OCI-LY3 (cell line): Measurements from ENCODE around the gene P2RY8.
A peak's percentile ranks its signal among the peaks of the same experiment; 100 is the strongest.
"Not testable (repeated sequence)": the region's sequence is repeated elsewhere in the genome, so short reads cannot be mapped to it uniquely, and the experiment has no call there.

ENCODE experiments used
- H2AFZ ChIP-seq: fragments of 200-600, 300-600 bp; shearing (Covaris generic); 2 replicates; pipeline ENCODE4 v1.6.0; 2014; ENCODE audit warnings: antibody characterized with exemption, low read depth, low read length
- H3K27ac ChIP-seq: fragments of 200-600, 300-600 bp; sonication (generic); 2 replicates; pipeline ENCODE4 v1.5.1; 2014; ENCODE audit warnings: mild to moderate bottlenecking, low read length, moderate library complexity, mixed read lengths
- H3K27me3 ChIP-seq: fragments of 200-600, 300-600 bp; sonication (generic); 2 replicates; pipeline ENCODE4 v1.6.1; 2014; ENCODE audit warnings: low read depth, low read length, mixed read lengths
- H3K36me3 ChIP-seq: fragments of 200-600, 300-600 bp; sonication (generic); replicated peaks from 2 replicates; pipeline ENCODE3; 2014; ENCODE audit warnings: low read depth, low read length, mixed read lengths
- H3K4me1 ChIP-seq: fragments of 300-600, 200-600 bp; sonication (generic); 2 replicates; pipeline ENCODE4 v1.6.1; 2014; ENCODE audit warnings: low read length, mixed read lengths
- H3K4me2 ChIP-seq: fragments of 200-600, 300-600 bp; sonication (generic); 2 replicates; pipeline ENCODE4 v1.6.1; 2014; ENCODE audit warnings: low read length, mixed read lengths
- H3K4me3 ChIP-seq: fragments of 300-600, 200-600 bp; sonication (generic); 2 replicates; pipeline ENCODE4 v1.5.1; 2014; ENCODE audit warnings: antibody characterized with exemption, mild to moderate bottlenecking, low read length, moderate library complexity
- H3K79me2 ChIP-seq: fragments of 300-600, 200-600 bp; shearing (Covaris generic); 2 replicates; pipeline ENCODE4 v1.6.1; 2014; ENCODE audit warnings: mild to moderate bottlenecking, low read length, mixed read lengths
- H3K9ac ChIP-seq: fragments of 300-600, 200-600 bp; shearing (Covaris generic); 2 replicates; pipeline ENCODE4 v1.6.0; 2014; ENCODE audit warnings: mild to moderate bottlenecking, low read length, moderate library complexity
- H3K9me3 ChIP-seq: fragments of 200-600, 300-600 bp; shearing (Covaris generic); 2 replicates; pipeline ENCODE4 v1.6.1; 2014; ENCODE audit warnings: low read length, mixed read lengths; ENCODE audit not compliant: insufficient read depth
- H4K20me1 ChIP-seq: fragments of 200-600, 300-600 bp; sonication (generic); 2 replicates; pipeline ENCODE4 v1.6.1; 2016; ENCODE audit warnings: low read length, mixed read lengths; ENCODE audit not compliant: insufficient read depth
- CTCF ChIP-seq: fragments of 200-600, 300-600 bp; sonication (generic); IDR thresholded peaks from 2 replicates; pipeline ENCODE4 v1.5.1; 2014; ENCODE audit warnings: antibody characterized with exemption, low read length, low read depth
- EZH2phosphoT487 ChIP-seq: fragments of 200-600 bp; shearing (Covaris generic); IDR thresholded peaks from 2 replicates; pipeline ENCODE4 v1.6.1; 2018; ENCODE audit warnings: antibody characterized with exemption, mixed run types, low read depth

Gene P2RY8

GRCh38 chrX:1483843-1484637 lies 52.9 kb downstream of the P2RY8 start:
- Histone ChIP-seq H4K20me1 (peaks cover 17% of the 10 kb centered on the region; the same call in 1 of the 2 replicates), H3K4me1 (peaks cover 87% of the 10 kb centered on the region), H3K36me3 (peaks cover 48% of the 10 kb centered on the region), H3K79me2 (peaks cover 26% of the 10 kb centered on the region), H3K4me2 (peak overlapping the region; percentile 61), H3K27me3 (peaks cover 5% of the 10 kb centered on the region; the same call in 1 of the 2 replicates), H3K27ac (peak overlapping the region; percentile 94), H3K4me3 (peak overlapping the region; percentile 36), H3K9me3 (peaks cover 12% of the 10 kb centered on the region), H2AFZ (no peak overlapping the region), H3K9ac (peak overlapping the region; percentile 71)
- TF ChIP-seq EZH2phosphoT487 = no peak

GRCh38 chrX:1482530-1482928 lies 54.5 kb downstream of the P2RY8 start:
- Histone ChIP-seq H3K27ac (peak overlapping the region; percentile 97), H3K9me3 (peaks cover 12% of the 10 kb centered on the region), H3K4me1 (peaks cover 84% of the 10 kb centered on the region), H3K36me3 (peaks cover 50% of the 10 kb centered on the region), H3K4me2 (peak overlapping the region; percentile 63), H3K79me2 (peaks cover 28% of the 10 kb centered on the region), H4K20me1 (peaks cover 16% of the 10 kb centered on the region; the same call in 1 of the 2 replicates), H3K4me3 (peak overlapping the region; percentile 33), H3K9ac (peak overlapping the region; percentile 78)
- not testable (repeated sequence) for H2AFZ ChIP-seq, H3K27me3 ChIP-seq

- peak overlapping the region; percentile 78 for H3K9ac ChIP-seq
- no peak overlapping the region for H2AFZ ChIP-seq
- H3K79me2 ChIP-seq = peaks cover 28% of the 10 kb centered on the region
- peak overlapping the region; percentile 97 for H3K27ac ChIP-seq
- H4K20me1 ChIP-seq = peaks cover 17% of the 10 kb centered on the region; the same call in 1 of the 2 replicates
- peaks cover 77% of the 10 kb centered on the region for H3K4me1 ChIP-seq
- peaks cover 5% of the 10 kb centered on the region; the same call in 1 of the 2 replicates for H3K27me3 ChIP-seq
- H3K9me3 ChIP-seq = peaks cover 12% of the 10 kb centered on the region
- no peak for TF ChIP-seq EZH2phosphoT487
- TF ChIP-seq CTCF = no peak
- H3K4me3 ChIP-seq = peak overlapping the region; percentile 33
- peaks cover 47% of the 10 kb centered on the region for H3K36me3 ChIP-seq
- peak overlapping the region; percentile 63 for H3K4me2 ChIP-seq
Measured at GRCh38 chrX:1481636-1482529, 55.1 kb downstream of the P2RY8 start.

- no peak overlapping the region for H2AFZ ChIP-seq
- H3K9me3 ChIP-seq = peaks cover 7% of the 10 kb centered on the region; the same call in 1 of the 2 replicates
- peaks cover 46% of the 10 kb centered on the region for H3K36me3 ChIP-seq
- peaks cover 70% of the 10 kb centered on the region for H3K4me1 ChIP-seq
- peaks cover 21% of the 10 kb centered on the region; the same call in 1 of the 2 replicates for H3K79me2 ChIP-seq
- H3K9ac ChIP-seq = peak overlapping the region; percentile 29
- H3K27me3 ChIP-seq = no peaks in the 10 kb centered on the region
- H3K4me2 ChIP-seq = peak overlapping the region; percentile 63
- no peak for TF ChIP-seq CTCF
- TF ChIP-seq EZH2phosphoT487 = no peak
- H4K20me1 ChIP-seq = peaks cover 15% of the 10 kb centered on the region; the same call in 1 of the 2 replicates
- H3K27ac ChIP-seq = peak overlapping the region; percentile 97
- H3K4me3 ChIP-seq = peak overlapping the region; percentile 2; the same call in 1 of the 2 replicates
Measured at GRCh38 chrX:1480082-1480785, 56.8 kb downstream of the P2RY8 start.
